NT2/D1 (cell line): ENCODE measurements around the gene OAS2.

ENCODE experiments used
- SUZ12 ChIP-seq: IDR thresholded peaks from 2 replicates; pipeline ENCODE4 v1.6.1; 2011; ENCODE audit not compliant: insufficient read length, insufficient read depth; ENCODE audit errors: extremely low read depth
- YY1 ChIP-seq: IDR thresholded peaks from 2 replicates; pipeline ENCODE4 v1.6.1; 2011; ENCODE audit not compliant: insufficient read length, insufficient read depth

GRCh38 chr12:113052326-113052725 lies 74.0 kb downstream of the OAS2 start:
- TF ChIP-seq SUZ12 (no peak), YY1 (no peak)
